ENCODE data around the gene MGAT5. TPM values are rescaled to one million over a fixed set of nuclear protein-coding genes. Genes with fewer than 3 reads are reported as not detected.

The MGAT5 gene
- polyA plus RNA-seq, 6 donors from 2014 or later, result 9.7 to 41.3 (median 29.6) TPM

DNA sequence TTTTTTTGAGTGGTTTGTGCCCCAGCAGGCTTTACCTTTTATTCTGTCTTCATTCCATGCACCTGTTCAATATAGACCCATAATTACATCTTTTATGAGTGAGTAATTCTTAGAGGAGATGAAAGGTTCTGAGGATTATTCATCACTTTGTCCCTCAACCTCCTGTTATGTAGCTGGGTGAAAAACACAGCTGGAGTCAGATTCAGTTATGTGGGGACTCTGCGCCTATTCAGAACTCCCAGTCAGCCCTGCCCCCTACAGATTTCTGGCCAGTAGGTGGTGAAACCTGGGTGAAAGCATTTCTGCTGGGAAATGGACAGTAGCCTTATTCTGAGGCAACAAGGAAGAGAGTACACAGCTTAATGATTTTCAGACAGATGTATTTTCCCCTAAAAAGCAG is 107.8 kb downstream of the MGAT5 start:
- H3K27me3 Mint-ChIP-seq, result no peaks in the 10 kb centered on the region
- H3K4me3 Mint-ChIP-seq, result no peak overlapping the region
- H3K4me1 Mint-ChIP-seq, result peaks cover 12 to 20% (median 13%) of the 10 kb centered on the region in 3 donors
- DNase-seq (no peak), ATAC-seq (ENCODE audit: low read depth in 2 of 2) (no peak)
- no peaks in the 10 kb centered on the region for H3K9me3 Mint-ChIP-seq
- H3K36me3 Mint-ChIP-seq, result peaks cover 5 to 25% of the 10 kb centered on the region in 2 donors
- peak overlapping the region in 3 of 6 donors; percentile 57 to 82 (median 68) for H3K27ac Mint-ChIP-seq

DNA sequence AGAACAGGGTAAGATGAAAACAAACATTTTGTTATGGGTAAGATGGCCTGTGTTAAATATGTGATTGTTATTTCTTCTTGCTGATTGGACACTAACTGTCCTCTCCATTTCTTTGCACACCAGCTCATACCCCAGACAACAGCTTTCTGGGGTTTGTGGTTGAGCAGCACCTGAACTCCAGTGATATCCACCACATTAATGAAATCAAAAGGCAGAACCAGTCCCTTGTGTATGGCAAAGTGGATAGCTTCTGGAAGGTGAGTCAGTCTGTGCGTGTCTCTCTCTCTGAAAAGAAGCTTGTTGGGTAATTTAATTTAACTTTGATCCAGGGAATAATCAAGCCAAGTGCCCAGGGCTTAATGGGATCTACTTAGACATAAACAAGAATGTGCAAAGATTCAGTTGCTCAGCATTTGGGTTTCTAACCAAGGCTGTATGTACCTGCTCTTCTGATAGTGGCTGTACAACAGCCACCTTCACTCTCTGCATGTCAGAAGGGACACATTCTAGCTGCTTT is 108.3 kb downstream of the MGAT5 start:
- H3K27me3 Mint-ChIP-seq, result no peaks in the 10 kb centered on the region
- H3K9me3 Mint-ChIP-seq, result no peaks in the 10 kb centered on the region
- H3K4me3 Mint-ChIP-seq, result no peak overlapping the region
- DNase-seq, result no peak
- H3K27ac Mint-ChIP-seq, result peak overlapping the region in 5 of 6 donors; percentile 22 to 82 (median 68)
- peaks cover 0 to 27% of the 10 kb centered on the region in 2 donors for H3K36me3 Mint-ChIP-seq
- peaks cover 13 to 26% (median 15%) of the 10 kb centered on the region in 3 donors for H3K4me1 Mint-ChIP-seq
- ATAC-seq (ENCODE audit: low read depth in 2 of 2), result no peak

DNA sequence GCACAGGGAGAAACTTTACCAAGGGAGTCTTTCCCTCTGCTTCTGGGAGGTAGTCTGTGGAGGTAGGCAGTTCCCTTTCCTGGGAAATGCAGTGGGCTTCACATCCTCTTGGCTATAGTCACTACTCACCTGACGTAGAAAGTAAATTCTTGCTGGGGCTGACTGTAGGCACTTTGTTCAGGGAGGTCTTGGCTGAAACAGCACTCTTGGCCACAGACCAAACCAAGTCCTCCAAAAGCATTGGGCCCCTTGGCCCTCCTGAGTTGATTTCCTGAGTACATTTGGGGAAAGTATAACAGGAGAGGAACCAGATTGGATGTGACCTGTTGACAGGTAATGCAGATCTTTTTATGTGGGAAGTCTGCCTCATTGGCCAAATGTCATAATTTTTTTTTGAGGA is 108.9 kb downstream of the MGAT5 start:
- H3K27ac Mint-ChIP-seq, result peak overlapping the region in 4 of 6 donors; percentile 57 to 82 (median 72)
- H3K9me3 Mint-ChIP-seq, result no peaks in the 10 kb centered on the region
- H3K36me3 Mint-ChIP-seq, result peaks cover 0 to 28% of the 10 kb centered on the region in 2 donors
- ATAC-seq (ENCODE audit: low read depth in 2 of 2), result no peak
- H3K27me3 Mint-ChIP-seq, result no peaks in the 10 kb centered on the region
- no peak overlapping the region for H3K4me3 Mint-ChIP-seq
- peaks cover 17 to 31% (median 19%) of the 10 kb centered on the region in 3 donors for H3K4me1 Mint-ChIP-seq
- DNase-seq, result no peak

DNA sequence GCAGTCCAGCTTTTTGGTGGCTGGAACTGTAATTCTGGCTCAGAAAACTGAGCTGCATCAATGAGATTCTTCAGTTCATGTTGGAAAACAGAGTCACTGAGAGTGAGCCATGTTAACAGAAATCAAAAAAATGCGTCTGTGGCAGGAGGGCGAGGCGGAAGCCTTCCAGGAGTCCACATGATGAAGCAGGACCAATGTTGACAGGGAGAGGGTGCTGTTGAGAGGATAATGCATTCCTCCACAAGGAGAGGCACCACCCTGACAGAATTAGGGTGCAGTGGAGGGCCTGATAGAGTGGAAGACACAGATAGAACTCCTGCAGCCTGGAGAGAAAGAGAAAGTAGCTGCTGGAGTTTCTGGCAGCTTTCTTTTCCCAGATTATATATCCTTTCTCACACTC is 111.5 kb downstream of the MGAT5 start:
- H3K27me3 Mint-ChIP-seq, result no peaks in the 10 kb centered on the region
- no peak for DNase-seq
- peak overlapping the region in 4 of 6 donors; percentile 51 to 83 (median 81) for H3K27ac Mint-ChIP-seq
- H3K4me1 Mint-ChIP-seq, result peaks cover 34 to 45% (median 38%) of the 10 kb centered on the region in 3 donors
- no peak for ATAC-seq (ENCODE audit: low read depth in 2 of 2)
- H3K4me3 Mint-ChIP-seq, result no peak overlapping the region
- H3K9me3 Mint-ChIP-seq, result no peaks in the 10 kb centered on the region
- H3K36me3 Mint-ChIP-seq, result peaks cover 18 to 35% of the 10 kb centered on the region in 2 donors

DNA sequence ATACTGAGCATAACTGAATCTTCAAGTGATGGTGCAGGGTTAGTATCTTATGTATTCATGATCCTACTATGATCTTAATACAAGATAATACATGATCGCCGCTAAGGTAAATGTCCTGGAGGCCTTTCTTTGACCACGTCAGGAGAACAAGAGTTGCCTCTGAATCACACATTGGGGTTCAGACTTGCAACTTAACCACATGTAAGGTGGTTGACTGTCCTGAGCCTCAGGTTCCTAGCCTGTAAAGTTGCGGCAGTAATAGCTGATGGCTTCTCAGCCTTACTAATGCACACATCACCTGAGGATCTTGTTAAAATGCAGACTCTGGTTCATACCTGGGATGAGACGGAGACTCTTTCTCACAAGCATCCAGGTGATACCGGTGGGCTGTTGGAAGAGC is 112.5 kb downstream of the MGAT5 start:
- DNase-seq, result no peak
- Mint-ChIP-seq H3K36me3 (peaks cover 26 to 35% of the 10 kb centered on the region in 2 donors), H3K9me3 (no peaks in the 10 kb centered on the region), H3K27me3 (no peaks in the 10 kb centered on the region), H3K27ac (peak overlapping the region in 2 of 6 donors; percentile 34 to 83), H3K4me3 (no peak overlapping the region), H3K4me1 (peaks cover 30 to 45% (median 33%) of the 10 kb centered on the region in 3 donors)
- no peak for ATAC-seq (ENCODE audit: low read depth in 2 of 2)

DNA sequence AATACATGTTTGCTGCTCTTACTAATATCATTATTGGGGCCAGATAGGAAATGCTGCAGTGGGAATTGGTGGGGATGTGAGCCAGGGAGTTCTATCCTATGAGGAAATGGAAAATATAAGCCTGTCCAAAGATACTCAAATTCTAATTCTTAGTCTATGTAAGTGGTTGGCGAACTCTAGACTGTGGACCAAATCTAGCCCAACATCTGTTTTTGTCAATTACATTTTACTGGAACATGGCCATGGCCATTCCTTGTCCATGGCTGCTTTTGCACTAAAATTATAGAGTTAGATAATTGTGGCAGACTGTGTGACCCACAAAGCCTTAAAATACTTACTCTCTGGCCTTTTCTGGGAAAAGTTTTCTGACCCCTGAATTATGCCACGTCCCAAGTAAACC is 113.3 kb downstream of the MGAT5 start:
- ATAC-seq (ENCODE audit: low read depth in 2 of 2) (no peak), DNase-seq (no peak)
- Mint-ChIP-seq H3K27ac (peak overlapping the region in 5 of 6 donors; percentile 69 to 89 (median 83)), H3K9me3 (no peaks in the 10 kb centered on the region), H3K27me3 (no peaks in the 10 kb centered on the region), H3K36me3 (peaks cover 28 to 29% of the 10 kb centered on the region in 2 donors), H3K4me1 (peaks cover 30 to 45% (median 33%) of the 10 kb centered on the region in 3 donors), H3K4me3 (no peak overlapping the region)

DNA sequence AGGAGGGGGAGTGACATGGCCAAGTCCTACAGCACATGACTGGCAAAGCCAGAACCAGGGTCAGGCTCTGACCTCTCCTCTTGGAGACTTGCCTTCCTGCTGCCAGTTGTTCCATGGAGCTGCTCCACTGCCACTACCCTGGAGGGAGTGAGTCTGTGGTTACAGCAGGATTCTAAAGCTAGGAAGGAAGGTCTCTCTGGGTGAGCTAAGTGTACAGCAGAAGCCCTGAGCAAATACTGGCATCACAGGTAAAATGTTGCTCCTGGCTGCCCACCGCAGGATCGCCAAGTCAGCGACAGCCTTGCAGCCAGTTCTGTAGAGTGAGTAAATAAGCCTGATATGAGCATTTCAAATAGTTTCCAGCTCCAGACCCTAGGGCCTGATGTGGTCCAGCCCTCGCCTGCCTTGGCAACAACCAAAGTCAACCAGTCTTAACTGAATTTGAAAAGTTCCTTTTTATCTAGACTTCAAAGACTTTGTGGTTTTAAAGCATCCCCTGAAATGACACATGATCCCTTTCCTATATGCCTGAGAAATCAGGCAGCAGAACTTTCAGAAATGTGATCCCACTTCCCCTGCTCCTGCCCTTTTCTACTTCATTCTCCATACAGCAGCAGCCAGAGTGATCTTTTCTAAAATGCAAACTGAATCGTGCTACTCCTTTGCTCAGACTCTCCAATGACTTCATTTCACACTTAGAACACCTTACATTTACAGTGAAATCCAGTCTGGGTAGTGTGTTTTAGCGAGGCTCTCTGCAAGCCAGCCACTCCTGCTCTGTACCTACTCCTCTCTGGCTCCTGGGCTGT is 114.3 kb downstream of the MGAT5 start:
- no peaks in the 10 kb centered on the region for H3K9me3 Mint-ChIP-seq
- ATAC-seq (ENCODE audit: low read depth in 2 of 2) (no peak), DNase-seq (no peak)
- peaks cover 30 to 51% (median 40%) of the 10 kb centered on the region in 3 donors for H3K4me1 Mint-ChIP-seq
- peaks cover 20 to 38% of the 10 kb centered on the region in 2 donors for H3K36me3 Mint-ChIP-seq
- peak overlapping the region; percentile 43 to 91 (median 84) for H3K27ac Mint-ChIP-seq
- H3K4me3 Mint-ChIP-seq, result no peak overlapping the region
- H3K27me3 Mint-ChIP-seq, result no peaks in the 10 kb centered on the region

DNA sequence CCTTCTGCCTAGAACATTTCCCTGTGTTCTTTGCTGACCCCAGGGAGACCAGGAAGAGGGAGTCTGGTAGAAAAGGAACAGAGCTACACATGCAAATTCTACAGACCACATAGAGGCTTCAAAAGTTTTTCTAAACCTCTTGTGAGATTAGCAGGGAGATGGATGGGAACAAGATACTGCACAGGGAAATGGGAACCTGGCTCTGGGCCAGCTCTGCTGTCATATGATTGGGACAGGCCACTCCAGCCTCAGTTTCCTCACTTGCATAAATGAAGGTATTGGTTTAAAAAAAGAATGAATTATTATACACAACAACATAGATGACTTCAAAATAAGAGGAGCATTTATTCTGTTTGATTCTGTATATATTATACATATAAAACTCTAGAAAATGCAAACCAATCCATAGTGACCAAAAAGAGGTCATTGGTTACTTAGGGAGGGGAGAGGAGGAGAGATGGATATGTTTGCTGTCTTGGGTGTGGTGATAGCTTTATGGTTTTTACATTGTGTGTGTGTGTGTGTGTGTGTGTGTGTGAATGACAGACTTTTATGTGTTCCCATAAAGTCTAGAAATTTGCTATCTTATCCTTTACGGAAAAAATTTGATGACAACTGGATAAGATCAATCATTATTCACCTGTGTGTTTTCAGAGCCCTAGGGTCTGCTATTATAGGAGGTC is 115.5 kb downstream of the MGAT5 start:
- ATAC-seq (ENCODE audit: low read depth in 2 of 2), result no peak
- Mint-ChIP-seq H3K4me3 (peak overlapping the region in 2 of 8 donors; percentile 4 to 59), H3K9me3 (no peaks in the 10 kb centered on the region), H3K27me3 (no peaks in the 10 kb centered on the region), H3K36me3 (peaks cover 19 to 42% of the 10 kb centered on the region in 2 donors), H3K27ac (peak overlapping the region; percentile 2 to 86 (median 62)), H3K4me1 (peaks cover 30 to 50% (median 41%) of the 10 kb centered on the region in 3 donors)
- DNase-seq, result no peak

DNA sequence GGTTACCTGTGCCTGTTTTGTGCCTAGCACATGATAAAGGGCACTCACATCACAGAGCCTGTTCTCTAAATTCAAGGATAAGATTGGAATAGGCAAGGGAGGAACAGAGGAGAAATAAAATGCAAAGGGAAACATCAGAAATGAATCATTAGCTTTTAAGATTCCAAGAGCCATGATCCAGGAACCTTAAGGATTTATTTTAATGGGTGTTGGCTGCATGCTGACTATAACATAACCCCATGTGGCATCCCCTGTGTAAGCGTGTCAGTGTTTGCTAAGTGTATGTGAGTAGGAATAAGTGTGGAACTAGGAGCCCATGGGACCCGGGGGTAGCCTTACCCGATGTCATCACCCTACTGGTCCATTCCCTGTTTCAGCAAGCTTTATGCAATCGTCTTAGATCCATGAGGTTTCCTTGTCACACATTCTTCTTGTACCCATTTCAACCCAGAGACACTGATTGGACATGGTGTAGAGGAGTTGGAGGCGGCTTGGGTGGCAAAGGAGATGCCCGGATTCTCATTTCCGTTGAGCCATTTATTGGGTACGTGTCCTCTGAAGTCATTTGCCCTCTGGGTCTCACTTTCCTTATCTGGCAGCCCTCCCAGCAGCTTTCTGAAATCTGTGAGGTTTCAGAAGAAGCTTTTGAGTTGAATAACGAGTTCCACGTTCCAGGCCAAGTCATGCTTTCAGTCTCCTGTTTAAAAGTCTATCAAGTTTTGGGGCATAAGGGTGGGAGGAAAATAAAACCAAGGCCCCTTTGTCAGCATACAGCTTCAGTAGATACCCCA is 117.0 kb downstream of the MGAT5 start:
- H3K27ac Mint-ChIP-seq, result peak overlapping the region in 5 of 6 donors; percentile 58 to 73 (median 68)

DNA sequence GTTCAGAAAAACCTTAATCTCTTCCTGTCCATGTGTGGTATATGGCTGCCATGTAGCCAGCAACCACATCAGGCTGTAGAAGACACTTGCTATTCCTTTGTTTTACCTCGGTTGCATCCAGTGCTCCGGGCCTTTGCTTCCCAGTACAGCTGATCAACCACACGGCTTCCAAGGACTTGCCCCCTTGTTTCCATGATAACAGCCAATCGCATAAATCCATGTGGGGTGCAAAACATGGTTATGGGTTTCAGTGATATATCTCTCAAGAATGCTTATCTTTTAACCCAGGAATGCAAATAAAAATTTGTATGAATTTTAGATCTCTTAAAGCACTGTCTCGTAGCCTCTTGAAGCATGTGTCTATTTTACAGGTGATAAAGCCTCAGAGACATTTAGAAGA is 118.3 kb downstream of the MGAT5 start:
- H3K27ac Mint-ChIP-seq, result peak overlapping the region in 5 of 6 donors; percentile 31 to 57 (median 42)
- no peaks in the 10 kb centered on the region for H3K27me3 Mint-ChIP-seq

More for the DNA sequence above, 117.0 kb downstream of the MGAT5 start:
- Mint-ChIP-seq H3K36me3 (peaks cover 18 to 42% of the 10 kb centered on the region in 2 donors), H3K27me3 (no peaks in the 10 kb centered on the region), H3K9me3 (no peaks in the 10 kb centered on the region), H3K4me3 (no peak overlapping the region), H3K4me1 (peaks cover 30 to 49% (median 41%) of the 10 kb centered on the region in 3 donors)
- ATAC-seq (ENCODE audit: low read depth in 2 of 2) (no peak), DNase-seq (no peak)

DNA sequence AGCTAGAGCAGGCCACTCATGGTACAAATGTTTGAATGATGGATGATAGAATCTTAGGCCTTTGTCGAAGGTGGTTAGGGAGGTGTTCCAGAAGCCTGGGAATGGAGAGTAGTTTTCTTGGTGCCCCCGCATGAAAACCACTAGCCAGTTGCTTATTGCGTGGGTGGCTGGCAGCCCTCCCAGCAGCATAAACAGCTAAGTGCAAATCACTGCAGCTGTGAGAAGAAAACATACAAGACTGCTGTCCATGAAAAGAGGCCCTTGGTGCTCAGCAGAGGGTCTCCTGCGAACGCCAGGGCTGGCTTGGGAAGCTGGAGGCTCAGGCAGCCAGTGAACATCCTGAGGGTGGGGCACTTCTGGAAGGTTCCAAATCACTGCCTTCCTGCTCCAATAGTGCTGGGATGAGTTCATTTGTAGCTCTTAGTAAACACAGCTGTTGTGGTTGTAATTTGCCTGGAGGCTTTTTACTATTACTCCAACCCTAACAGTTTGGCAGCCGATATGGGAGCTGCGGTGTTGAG is 118.8 kb downstream of the MGAT5 start:
- Mint-ChIP-seq H3K4me1 (peaks cover 28 to 38% (median 30%) of the 10 kb centered on the region in 3 donors), H3K36me3 (peaks cover 19 to 43% of the 10 kb centered on the region in 2 donors), H3K27me3 (no peaks in the 10 kb centered on the region), H3K27ac (peak overlapping the region; percentile 31 to 72 (median 46)), H3K9me3 (no peaks in the 10 kb centered on the region), H3K4me3 (no peak overlapping the region)
- DNase-seq, result no peak
- no peak for ATAC-seq (ENCODE audit: low read depth in 2 of 2)

More for the DNA sequence above, 118.3 kb downstream of the MGAT5 start:
- peaks cover 31 to 42% (median 32%) of the 10 kb centered on the region in 3 donors for H3K4me1 Mint-ChIP-seq
- ATAC-seq (ENCODE audit: low read depth in 2 of 2), result no peak
- H3K36me3 Mint-ChIP-seq, result peaks cover 20 to 42% of the 10 kb centered on the region in 2 donors
- no peak overlapping the region for H3K4me3 Mint-ChIP-seq
- DNase-seq, result no peak
- no peaks in the 10 kb centered on the region for H3K9me3 Mint-ChIP-seq

DNA sequence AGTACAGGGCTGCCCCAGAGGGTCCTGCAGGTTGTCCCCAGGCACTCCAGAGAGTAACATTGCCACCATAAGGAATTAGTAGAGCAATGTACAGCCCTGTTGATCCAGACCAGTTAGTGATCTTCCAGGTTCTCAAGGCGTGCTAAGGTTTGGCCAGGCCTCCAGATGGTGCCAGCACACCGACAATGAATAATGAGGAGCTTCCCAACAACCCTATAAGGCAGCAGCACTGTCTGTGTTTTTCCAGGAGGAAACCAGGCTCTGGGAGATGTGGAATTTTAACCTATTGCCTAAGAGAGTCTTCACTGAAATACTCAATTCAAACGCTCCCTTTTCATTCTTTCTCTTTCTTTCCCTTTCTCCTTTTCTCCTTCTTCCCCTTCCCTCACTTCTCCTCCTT is 122.1 kb downstream of the MGAT5 start:
- ATAC-seq (ENCODE audit: low read depth in 2 of 2), result no peak
- H3K27ac Mint-ChIP-seq, result peak overlapping the region; percentile 0 to 86 (median 36)
- peaks cover 22 to 26% of the 10 kb centered on the region in 2 donors for H3K36me3 Mint-ChIP-seq

More for the DNA sequence above, 122.1 kb downstream of the MGAT5 start:
- Mint-ChIP-seq H3K4me1 (peaks cover 13 to 29% (median 20%) of the 10 kb centered on the region in 3 donors), H3K27me3 (no peaks in the 10 kb centered on the region), H3K4me3 (peak overlapping the region in 1 of 8 donors; percentile 42), H3K9me3 (no peaks in the 10 kb centered on the region)
- DNase-seq, result no peak
